Cardiac septum (tissue), 1 donor: Measurements from ENCODE around the gene ACTN1. TPM values are rescaled to one million over a fixed set of nuclear protein-coding genes. Genes with fewer than 3 reads are reported as not detected.

Experiments
- DNase-seq: peaks from one replicate; pipeline ENCODE4 v3.0.0-alpha.2; 2020; ENCODE audit warnings: low spot score
- intact Hi-C: fragments of 100-400 bp; cut with DNase I; formaldehyde crosslinking; loops from one replicate; pipeline ENCODE4 v1.14.0; 2022
- total RNA-seq: library from RNA; stranded (reverse); fragmentation: NEBNext Ultra II Directional; extraction: Animal tissue kit (Norgen Biotek cat#: 25700); gene quantifications from one replicate; pipeline ENCODE4 v1.2.1, GENCODE V29; 2021
- donor health status: DM: no; HTN: no; CAD: no.

ACTN1 gene
- total RNA-seq, 1 donor from 2014 or later: 346 TPM

DNA sequence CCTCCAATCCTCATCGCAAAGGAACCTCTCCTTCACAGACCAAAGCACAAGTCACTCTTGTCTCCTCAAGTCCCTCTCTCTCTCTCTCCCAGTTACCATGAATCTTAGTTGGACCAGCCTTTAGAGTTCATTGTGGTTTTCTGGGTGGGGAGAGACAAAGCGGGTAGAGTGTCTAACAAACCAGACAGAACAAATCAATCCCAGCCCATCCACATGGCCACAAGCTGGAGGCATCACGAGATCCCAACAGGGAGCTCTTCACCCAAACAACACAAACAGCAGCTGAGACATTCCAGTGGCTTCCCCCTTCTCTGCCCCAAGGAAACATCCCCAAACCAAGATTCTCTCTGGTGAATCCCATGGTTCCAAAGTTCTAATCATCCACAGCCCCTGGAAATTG, 22.4 kb downstream of the ACTN1 start:
- intact Hi-C loops: no loop called here

GRCh38 chr14:68955851-68956179, 23.3 kb downstream of the ACTN1 start:
- no peak for DNase-seq
- intact Hi-C loops: no loop called here

More for the DNA sequence above, 22.4 kb downstream of the ACTN1 start:
- DNase-seq: no peak

- no peak for DNase-seq
- intact Hi-C loops: no loop called here
Observed at GRCh38 chr14:68955164-68955850, 23.8 kb downstream of the ACTN1 start.

GRCh38 chr14:68953196-68953555, 25.9 kb downstream of the ACTN1 start:
- no peak for DNase-seq
- intact Hi-C loops: no loop called here

DNA sequence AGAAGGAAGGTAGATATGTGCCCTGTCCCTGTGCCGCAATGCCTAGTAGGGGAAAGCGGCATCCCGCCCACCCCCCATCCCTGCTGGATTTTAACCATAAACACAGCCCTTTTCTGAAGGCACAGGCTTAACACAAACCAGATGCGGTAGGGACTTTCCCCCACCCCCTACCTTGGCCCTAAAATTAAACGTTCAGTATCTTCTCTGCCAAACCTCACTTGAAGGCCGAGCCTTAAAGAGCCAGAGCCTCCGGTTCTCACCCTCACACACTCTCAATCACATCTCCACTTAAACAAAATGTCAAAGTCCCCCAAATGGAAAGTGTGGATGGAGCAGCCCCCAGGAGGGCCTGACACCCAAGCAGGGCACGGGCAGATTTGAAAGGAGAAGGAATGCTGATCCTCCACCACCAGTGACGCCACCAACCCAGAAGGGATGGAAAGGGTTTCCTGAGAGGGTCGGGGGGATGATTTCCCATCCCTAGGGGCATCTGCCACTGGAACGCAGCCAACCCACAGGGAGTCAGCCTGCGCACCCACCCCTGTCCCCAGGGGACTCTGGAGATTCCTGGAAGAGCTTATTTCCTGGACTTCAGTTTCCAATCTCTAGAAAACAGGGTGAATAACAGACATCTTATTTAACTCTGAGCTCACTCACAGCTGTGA, 26.4 kb downstream of the ACTN1 start:
- DNase-seq: no peak

DNA sequence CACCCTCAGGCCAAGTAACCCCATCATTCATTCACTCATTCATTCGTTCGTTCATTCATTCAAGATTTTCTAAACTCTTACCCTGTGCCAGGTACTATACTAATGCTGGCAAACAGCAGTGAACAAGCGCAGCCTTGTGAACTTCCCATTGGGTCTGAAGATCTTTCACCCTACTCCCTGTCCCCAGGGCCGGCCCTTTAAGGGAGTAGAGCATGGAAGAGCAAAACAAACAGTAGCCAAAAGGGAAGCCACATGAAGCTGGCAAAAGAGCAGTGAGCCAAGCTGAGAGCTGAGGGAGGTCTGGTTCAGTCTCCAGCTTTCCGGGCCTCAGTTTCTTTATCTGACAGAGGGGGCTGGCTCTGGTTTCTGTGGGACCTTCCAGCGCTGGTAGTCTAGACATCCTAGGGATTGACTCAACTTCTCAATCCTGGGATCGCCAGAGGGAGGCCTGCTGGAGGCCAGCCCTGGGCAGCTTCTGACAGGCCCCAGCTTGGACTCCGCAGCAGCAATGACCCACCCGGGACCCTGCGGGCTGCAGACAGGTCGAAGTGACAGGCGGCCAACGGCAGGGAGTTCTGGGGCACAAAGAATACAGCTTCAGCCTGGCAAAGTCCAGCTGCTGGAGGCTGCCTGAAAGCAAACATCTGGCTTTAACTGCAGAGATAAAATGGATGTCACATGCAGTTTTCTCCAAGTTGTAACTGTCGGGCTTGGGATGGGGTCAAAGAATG, 27.1 kb downstream of the ACTN1 start:
- DNase-seq: no peak
- intact Hi-C loops: no loop called here

More for the DNA sequence above, 26.4 kb downstream of the ACTN1 start:
- intact Hi-C loops: no loop called here

GRCh38 chr14:68951035-68951797, 27.9 kb downstream of the ACTN1 start:
- DNase-seq: peak; percentile 89
- intact Hi-C loops: no loop called here

- intact Hi-C loops: no loop called here
- DNase-seq: no peak
Observed at GRCh38 chr14:68950111-68950510, 29.0 kb downstream of the ACTN1 start.

- no peak for DNase-seq
Observed at GRCh38 chr14:68949601-68949965, 29.5 kb downstream of the ACTN1 start.

DNA sequence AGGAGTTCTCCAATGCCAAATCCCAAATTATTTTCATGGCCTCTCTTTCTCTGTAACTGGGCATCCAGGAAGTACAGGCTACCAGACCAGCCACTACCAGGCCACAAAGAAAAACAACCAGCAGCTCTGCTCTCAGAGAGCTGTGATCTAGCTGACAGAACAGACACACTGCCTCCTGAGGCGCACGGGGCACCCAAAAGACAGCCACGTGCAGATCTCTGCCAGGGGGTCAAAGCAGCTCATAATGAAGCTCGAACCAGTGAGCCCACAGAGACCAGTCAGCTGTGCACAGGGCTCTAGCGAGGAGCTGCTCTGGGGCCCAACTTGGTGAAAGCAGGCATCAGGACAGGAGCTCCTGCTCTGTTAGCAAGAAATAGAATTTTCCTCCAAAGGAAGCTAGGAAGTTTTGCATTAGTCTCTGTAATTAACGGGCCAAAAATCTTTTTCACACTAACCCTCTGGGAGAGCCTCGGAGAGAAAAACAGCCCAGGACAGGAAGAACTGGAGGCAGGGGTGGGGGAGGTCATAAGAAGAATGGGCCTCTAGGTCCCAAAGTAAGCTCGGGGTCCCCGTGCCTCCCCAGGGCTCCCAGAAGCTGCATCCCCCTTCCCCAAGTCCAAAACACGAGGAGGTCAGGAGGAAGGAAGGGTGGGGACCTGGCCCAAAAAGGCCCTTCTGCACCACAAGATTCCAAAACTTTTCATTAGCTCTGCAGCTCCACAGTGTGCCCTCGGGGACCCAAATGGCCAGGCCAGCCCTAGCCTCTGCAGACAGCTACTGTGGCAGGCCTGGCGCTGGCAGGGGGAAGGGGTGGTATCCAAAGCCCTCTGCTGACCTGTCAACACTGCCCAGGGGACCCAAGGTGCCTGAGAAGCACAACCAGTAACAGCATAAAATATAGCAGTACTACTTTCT, 30.2 kb downstream of the ACTN1 start:
- no peak for DNase-seq
- intact Hi-C loops: no loop called here

More at GRCh38 chr14:68949601-68949965, 29.5 kb downstream of the ACTN1 start:
- intact Hi-C loops: no loop called here

GRCh38 chr14:68947802-68948201, 31.3 kb downstream of the ACTN1 start:
- peak; percentile 85 for DNase-seq
- intact Hi-C loops: no loop called here

- DNase-seq: no peak
- intact Hi-C loops: no loop called here
Observed at GRCh38 chr14:68946489-68946822, 32.6 kb downstream of the ACTN1 start.

DNA sequence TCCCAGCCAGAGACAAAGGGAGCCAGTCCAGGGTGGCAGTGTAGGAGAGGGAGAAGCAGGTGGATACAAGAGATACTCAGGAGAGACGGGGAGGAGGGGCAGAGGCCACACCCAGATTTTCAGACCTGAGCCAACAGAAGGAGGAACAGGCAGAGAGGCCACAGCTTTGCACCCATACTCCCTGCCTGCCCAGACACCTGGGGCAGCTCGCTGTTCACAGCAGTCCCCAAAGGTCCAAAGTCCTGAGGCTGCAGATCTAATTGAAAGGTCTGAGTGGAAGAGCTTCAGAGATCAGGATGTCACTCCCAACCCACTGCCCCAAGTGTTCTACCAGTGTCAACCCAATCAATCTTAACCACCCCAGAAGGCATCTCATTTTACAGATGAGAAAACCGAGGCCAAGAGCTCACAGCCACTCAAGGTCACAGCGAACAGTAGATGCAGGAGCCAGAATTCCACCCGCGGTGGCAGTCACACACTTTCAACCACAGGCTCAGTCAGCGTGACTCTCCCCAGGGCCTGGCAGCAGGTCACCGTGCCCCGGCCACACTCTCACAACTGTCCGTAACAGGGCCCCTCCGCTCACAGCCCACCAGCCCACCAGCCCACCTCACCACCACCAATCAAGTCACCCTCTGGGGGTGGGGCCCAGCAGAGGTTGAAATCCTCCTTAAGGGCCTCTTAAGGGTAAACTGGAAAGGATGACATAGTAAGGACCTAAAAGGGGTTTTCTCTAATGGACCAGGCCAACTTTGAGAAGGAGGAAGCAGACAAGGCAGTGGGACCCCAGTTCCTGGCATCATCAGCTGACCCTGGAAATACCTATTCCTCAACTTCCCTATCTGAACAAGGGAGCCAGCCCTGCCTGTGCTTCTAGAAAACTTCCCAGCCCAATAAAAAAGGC, 33.3 kb downstream of the ACTN1 start:
- DNase-seq: no peak
- intact Hi-C loops: no loop called here

DNA sequence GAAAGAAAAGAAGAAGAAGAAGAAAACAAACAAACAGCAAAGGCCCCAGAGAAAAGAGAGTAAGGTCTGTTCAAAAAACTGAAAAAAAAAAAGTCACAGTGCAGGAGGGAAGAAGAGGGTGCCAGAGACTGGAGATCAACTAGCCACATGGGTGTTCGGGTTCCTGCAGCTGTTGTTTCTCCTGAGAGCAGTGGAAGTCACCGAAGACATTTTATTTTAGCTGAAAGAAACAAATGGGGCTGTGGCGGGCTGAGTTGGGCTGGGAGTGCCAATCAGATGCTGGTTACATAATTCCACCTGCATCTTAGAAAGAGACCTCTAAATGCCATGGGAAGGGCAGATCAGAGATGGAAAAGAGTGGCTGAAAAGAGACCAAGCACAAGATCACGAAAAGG, 33.9 kb downstream of the ACTN1 start:
- intact Hi-C loops: no loop called here

GRCh38 chr14:68944162-68944561, 34.9 kb downstream of the ACTN1 start:
- no peak for DNase-seq
- intact Hi-C loops: no loop called here

More for the DNA sequence above, 33.9 kb downstream of the ACTN1 start:
- no peak for DNase-seq

- no peak for DNase-seq
- intact Hi-C loops: no loop called here
Observed at GRCh38 chr14:68943107-68943506, 36.0 kb downstream of the ACTN1 start.

- no peak for DNase-seq
- intact Hi-C loops: no loop called here
Observed at GRCh38 chr14:68942296-68943035, 36.6 kb downstream of the ACTN1 start.

GRCh38 chr14:68941820-68942219, 37.3 kb downstream of the ACTN1 start:
- intact Hi-C loops: no loop called here
- no peak for DNase-seq
